HG03108 (cell line): Measurements from ENCODE around the gene PTPN22.
"Not testable (repeated sequence)": the region's sequence is repeated elsewhere in the genome, so short reads cannot be mapped to it uniquely, and the experiment has no call there.

Experiments used
- ATAC-seq: cut with Tn5 transposase; IDR thresholded peaks from one replicate; pipeline ENCODE4 v1.9.1; 2021; ENCODE audit warnings: moderate library complexity; ENCODE audit not compliant: unreplicated experiment

Gene PTPN22

DNA sequence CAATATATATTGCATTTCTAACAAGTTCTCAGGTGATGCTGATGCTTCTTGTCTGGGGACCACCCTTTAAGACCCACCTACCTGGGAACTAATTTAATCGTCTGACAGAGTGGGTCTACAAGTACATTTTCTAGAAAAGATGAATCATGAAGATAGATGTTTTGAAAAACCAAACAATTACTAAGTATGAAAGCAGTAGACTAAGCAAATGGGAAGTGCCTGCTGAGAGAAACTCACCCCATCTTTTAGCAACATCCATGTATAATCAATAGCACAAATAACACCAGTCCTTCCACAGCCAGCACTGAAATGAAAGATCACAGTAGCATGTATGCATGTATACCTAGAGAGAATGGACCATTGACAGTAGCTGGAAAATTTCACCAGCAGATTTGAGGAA is 17.3 kb downstream of the PTPN22 start:
- ATAC-seq = no peak

GRCh38 chr1:113852694-113853093 is 18.8 kb downstream of the PTPN22 start:
- ATAC-seq = not testable (repeated sequence)

GRCh38 chr1:113850127-113850796 is 21.2 kb downstream of the PTPN22 start:
- ATAC-seq = no peak

DNA sequence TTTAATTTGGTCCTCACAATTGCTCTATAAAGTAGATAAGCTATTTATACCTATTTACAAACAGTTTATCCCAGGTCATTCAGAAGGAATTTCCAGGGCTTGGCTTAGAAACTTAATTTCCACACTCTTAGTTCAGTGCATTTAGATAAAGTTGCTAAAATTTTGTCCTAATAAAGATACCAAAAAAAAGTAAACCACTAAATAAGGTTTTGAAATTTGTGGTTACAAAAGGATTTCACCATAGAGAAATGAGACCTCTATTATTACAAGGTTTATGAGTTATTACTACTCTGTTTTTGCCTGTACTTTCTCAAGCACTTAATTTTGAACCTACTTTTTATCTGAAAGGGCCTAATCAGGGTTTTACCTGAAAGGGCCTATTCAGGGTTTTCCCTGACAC is 22.4 kb downstream of the PTPN22 start:
- no peak for ATAC-seq

DNA sequence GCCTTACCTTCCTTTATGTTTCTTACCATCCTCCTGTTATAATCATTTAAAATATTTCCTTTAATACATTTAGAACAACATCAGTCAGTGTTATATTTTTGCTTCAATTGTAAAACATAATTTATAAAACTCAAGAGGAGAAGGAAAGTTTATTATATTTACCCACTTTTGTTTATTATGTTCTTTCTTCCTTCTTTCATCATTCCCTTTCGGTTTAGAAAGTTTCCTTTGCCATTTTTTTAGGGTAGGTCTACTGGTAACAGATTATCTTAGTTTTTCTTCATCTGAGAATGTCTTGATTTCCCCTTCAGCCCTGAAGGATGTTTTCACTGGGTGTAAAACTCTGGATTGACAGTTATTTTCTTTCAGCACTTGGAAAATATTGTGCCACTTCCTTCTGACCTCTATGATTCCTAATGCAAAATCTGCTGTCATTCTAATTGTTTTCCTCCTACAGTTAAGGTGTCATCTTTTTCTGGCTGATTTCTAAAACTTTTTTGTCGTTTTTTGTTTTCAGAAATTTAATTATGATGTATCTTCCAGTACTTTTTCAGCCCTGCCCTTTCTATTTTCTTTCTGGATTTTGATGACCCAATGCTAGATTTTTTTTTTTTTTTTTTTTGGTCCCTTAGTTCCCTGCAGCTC is 25.0 kb downstream of the PTPN22 start:
- no peak for ATAC-seq

- ATAC-seq = no peak
Observed at GRCh38 chr1:113836534-113836933, 35.0 kb downstream of the PTPN22 start.

DNA sequence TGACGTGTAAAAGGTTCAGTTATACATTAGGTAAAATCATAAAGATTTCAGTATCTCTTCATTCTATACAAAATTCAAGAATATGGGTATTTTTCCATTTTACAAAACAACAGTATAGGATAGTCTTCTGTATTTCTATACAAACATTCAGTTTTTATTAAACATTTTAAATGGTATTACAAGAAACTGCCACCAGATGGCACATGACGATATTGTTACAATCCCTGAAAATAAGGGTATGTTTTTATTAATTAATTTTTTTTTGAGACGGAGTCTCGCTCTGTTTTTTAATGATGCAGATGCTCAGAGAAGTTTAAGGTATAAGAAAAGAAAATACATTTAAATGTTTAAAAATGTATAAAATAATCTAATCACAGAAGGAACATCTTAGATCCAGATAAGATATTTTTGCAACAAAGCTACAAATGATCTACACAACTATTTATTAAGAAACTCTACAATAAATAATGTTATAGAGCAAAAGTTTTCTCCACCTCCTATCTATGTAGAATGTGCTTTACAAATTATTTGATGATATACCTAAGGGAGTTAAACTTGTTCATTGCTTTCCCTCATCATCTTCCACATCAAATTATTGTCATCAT is 35.7 kb downstream of the PTPN22 start:
- no peak for ATAC-seq

- ATAC-seq = no peak
Observed at GRCh38 chr1:113834716-113835115, 36.8 kb downstream of the PTPN22 start.

- no peak for ATAC-seq
Observed at GRCh38 chr1:113830039-113830438, 41.5 kb downstream of the PTPN22 start.

- no peak for ATAC-seq
Observed at GRCh38 chr1:113821916-113822315, 49.6 kb downstream of the PTPN22 start.

DNA sequence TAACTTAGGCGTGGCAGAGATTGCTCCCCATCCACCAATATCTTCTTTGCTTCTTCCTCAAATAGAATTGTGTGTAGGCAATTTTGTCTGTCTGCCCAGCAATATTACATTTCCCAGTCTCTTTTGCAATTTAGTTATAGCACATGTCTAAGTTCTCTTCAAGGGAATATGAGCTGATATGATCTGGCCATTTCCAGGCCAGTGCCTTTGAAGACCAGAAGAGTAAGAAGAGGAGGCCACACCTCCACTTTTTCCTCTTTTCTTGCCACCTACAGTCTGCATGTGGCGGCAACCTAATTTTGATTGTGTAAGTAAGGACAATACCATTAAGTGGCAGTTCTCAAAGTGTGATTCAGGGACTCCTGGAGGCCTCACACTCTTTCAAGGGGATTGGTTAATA is 52.9 kb downstream of the PTPN22 start:
- ATAC-seq = no peak

DNA sequence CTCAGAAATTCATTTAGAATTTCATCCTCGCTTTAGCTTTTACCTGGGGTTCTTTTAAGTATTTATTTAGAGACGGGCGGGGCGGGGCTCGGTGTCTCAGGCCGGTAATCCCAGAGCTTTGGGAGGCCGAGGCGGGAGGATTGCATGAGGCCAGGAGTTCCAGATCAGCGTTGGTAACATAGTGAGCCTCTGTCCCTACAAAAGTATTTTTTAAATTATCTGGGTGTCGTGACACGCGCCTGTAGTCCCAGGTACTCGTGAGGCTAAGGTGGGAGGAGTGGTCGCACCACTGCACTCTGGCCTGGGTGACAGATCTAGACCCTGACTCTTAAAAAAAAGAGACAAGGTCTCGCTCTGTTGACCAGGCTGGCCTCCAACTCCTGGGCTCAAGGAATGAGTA is 58.3 kb downstream of the PTPN22 start:
- ATAC-seq = no peak

- no peak for ATAC-seq
Observed at GRCh38 chr1:113812661-113813135, 58.8 kb downstream of the PTPN22 start.

GRCh38 chr1:113811888-113812660 is 59.4 kb downstream of the PTPN22 start, which contains the start of gene RSBN1:
RSBN1 (minus strand) TSS chr1:113812476; CDS start chr1:113812412, 64 bp downstream.
- ATAC-seq = peak; percentile 94

DNA sequence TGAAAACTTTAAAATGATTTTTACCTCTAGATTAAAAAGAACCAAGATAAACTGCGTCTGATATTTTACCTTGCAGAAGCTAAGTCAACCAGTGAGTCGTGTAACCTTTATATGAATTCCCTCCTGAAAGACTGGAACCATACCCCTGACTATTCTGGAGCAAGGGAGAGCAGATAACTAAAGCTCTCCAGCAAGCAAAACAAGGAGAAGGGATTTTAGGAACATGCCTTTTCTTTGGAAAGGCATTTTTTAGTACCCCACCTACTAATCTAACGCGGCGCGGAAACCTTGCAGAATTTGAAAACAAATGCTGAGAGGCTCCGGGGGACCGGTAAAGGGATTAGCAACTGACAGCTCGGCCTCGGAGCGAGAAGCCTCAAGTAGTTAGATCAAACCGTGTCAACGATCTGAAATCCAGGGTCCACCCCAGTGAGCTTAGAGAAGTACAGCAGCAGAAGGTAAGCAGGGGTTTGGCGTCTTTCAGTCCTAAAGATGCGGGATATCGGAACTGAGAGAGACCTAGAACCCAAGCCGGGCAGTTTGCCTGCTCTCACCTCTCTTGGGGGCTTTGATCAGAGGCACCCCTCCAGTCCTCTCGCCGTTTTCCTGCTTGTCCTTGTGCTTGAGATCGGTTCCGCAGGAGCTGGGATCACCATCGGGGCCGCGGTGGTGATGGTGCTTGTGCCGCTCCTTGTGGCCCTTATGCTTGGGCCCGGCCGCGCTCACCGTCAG is 60.2 kb downstream of the PTPN22 start:
- ATAC-seq = peak; percentile 8

DNA sequence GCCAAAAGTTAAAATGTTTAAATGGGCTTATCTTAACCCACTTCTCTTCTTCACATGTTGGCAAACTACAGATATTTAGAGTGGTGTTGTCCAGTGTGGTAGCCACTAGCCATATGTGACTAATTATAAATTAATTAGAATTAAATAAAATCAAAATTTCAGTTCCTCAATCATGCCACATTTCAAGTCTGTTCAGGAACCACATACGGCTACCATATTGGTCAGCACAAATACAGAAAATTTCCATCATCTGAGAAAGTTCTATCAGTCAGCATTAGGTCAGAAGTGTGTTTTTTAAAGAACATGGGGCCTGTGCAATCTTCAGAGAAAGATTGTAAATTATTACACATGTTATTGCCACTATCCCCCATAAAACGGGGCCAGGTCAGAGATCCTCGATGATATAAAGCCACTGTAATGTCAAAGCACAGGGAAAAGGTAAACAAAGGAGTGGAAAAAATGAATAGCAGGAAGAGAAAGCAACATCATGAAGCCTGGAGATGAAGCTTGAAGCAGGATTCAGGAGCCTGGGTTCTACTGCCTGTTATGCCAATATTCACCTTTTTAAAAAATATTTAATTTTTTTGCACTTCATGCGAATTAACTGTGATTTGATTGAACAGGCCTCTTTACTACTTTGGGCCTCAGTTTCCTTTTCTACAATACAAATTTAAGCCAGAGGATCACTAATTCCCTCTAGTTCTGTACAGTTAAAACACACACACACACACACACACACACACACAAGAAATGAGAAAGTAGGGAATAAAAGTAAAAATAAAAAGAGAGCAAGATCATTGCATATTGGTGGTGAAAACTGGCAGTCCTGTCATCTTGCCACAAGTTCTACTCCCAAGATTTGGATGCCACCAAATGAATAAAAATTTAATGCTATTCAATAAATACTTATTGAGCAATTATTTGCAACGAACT is 61.6 kb downstream of the PTPN22 start:
- ATAC-seq = no peak

DNA sequence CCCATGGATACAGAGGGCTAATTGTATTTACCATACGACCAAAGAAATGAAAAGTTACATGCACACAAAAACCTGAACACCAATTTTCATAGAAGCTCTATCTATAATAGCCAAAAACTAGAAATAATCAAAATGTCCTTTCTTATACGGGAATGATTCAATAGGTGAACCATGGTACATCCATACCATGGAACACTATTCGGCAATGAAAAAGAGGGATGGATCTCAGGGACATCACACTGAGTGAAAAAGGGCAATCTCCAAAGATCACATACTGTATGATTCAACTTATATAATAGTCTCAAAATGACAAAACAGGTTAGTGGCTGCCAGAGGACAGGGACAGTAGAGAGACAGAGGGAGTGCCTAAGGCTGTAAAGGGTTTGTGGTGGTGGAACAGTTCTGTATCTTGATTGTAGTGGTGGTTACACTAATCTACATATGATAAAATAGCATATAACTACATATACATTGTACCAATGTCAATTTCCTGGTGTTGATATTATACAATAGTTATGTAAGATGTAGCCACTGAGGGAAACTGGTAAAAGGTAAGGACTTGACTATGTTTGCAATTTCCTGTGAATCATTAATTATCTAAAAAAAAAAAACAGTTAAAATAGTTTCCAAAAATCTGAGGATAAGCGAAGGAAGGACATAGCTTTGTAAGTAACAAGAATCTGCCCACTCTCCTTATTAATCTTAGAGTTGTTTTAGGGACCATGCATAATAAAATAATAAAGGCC is 62.9 kb downstream of the PTPN22 start:
- ATAC-seq = no peak

DNA sequence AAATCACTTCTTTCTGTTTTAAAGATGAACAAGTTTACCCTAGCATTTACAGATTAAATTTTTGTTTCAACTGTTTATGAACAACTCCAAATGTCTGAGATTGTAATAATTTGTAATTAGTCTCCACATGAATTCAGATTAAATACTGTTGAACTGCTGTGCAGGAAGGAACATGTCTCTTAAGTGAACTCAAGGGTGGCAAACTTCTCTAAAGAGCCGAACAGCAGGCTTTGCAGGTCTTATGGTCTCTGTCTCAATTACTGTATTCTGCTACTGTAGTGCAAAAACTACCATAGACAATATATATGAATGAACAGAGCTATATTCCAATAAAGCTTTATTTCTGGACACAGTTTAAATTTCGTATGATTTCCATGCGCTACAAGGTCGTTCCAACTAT is 65.9 kb downstream of the PTPN22 start:
- ATAC-seq = no peak

DNA sequence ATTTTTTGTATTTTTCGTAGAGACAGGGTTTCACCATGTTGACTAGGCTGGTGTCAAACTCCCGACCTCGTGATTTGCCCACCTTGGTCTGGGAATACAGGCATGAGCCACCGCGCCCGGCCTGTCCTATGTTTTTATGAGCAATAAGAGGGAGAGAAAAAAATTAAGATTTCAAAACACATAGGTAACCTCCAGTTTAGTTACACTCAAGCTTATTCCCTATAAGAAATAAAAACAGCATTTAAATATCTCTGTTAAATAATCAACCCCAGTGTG is 66.3 kb downstream of the PTPN22 start:
- no peak for ATAC-seq
